Trophoblast cell (in vitro differentiated cells and primary cell): Measurements from ENCODE around the gene JMJD1C.

Experiments
- DNase-seq, 2 donors: peaks; one replicate each; pipeline ENCODE4 v3.0.0-alpha.2; 2016
- H2AFZ ChIP-seq: 2 replicates; pipeline ENCODE4 v1.6.1; 2013; ENCODE audit warnings: low read length, moderate library complexity, mild to moderate bottlenecking; ENCODE audit not compliant: insufficient read depth, poor library complexity
- H2AK5ac ChIP-seq: 2 replicates; pipeline ENCODE4 v1.6.1; 2013; ENCODE audit warnings: mild to moderate bottlenecking, low read length
- H2BK120ac ChIP-seq: 2 replicates; pipeline ENCODE4 v1.6.1; 2013; ENCODE audit warnings: low read length, mild to moderate bottlenecking, moderate library complexity; ENCODE audit not compliant: insufficient read depth, poor library complexity
- H2BK12ac ChIP-seq: 2 replicates; pipeline ENCODE4 v1.6.1; 2013; ENCODE audit warnings: mild to moderate bottlenecking, low read length, moderate library complexity
- H2BK5ac ChIP-seq: 2 replicates; pipeline ENCODE4 v1.6.1; 2013; ENCODE audit warnings: low read length, low read depth, moderate library complexity, mild to moderate bottlenecking; ENCODE audit not compliant: poor library complexity
- H3K14ac ChIP-seq: 2 replicates; pipeline ENCODE4 v1.6.1; 2013; ENCODE audit warnings: mild to moderate bottlenecking, low read length
- H3K18ac ChIP-seq: 2 replicates; pipeline ENCODE4 v1.6.1; 2013; ENCODE audit warnings: mild to moderate bottlenecking, low read length
- H3K23ac ChIP-seq: 2 replicates; pipeline ENCODE4 v1.6.1; 2013; ENCODE audit warnings: low read length
- H3K27ac ChIP-seq: 2 replicates; pipeline ENCODE4 v1.5.1; 2013; ENCODE audit warnings: low read depth, mild to moderate bottlenecking, inconsistent platforms, low read length, moderate library complexity
- H3K27me3 ChIP-seq: 2 replicates; pipeline ENCODE4 v1.6.1; 2013; ENCODE audit warnings: inconsistent platforms, mild to moderate bottlenecking, low read length, moderate library complexity; ENCODE audit not compliant: insufficient read depth
- H3K36me3 ChIP-seq, 2 experiments: 1 replicate in 1 of 2; 2 replicates in 1 of 2; pipeline ENCODE4 v1.6.1; 2013; ENCODE audit warnings: low read length in 2 of 2, mild to moderate bottlenecking in 2 of 2, moderate library complexity in 1 of 2; ENCODE audit not compliant: insufficient read depth in 2 of 2, control insufficient read depth in 1 of 2
- H3K4ac ChIP-seq: 2 replicates; pipeline ENCODE4 v1.6.1; 2013; ENCODE audit warnings: low read depth, mild to moderate bottlenecking, low read length, moderate library complexity
- H3K4me1 ChIP-seq, 2 experiments: 1 replicate in 1 of 2; 2 replicates in 1 of 2; pipeline ENCODE4 v1.6.1; 2013; ENCODE audit warnings: low read length in 2 of 2, mild to moderate bottlenecking in 2 of 2, moderate library complexity in 1 of 2; ENCODE audit not compliant: insufficient read depth in 2 of 2, control insufficient read depth in 1 of 2
- H3K4me2 ChIP-seq: 2 replicates; pipeline ENCODE4 v1.6.1; 2013; ENCODE audit warnings: inconsistent platforms, mild to moderate bottlenecking, low read length, moderate library complexity
- H3K4me3 ChIP-seq: 2 replicates; pipeline ENCODE4 v1.5.1; 2013; ENCODE audit warnings: mild to moderate bottlenecking, low read depth, low read length, inconsistent platforms
- H3K79me1 ChIP-seq: one replicate; pipeline ENCODE4 v1.6.1; 2013; ENCODE audit warnings: low read length
- H3K79me2 ChIP-seq: 2 replicates; pipeline ENCODE4 v1.6.1; 2013; ENCODE audit warnings: low read length, mild to moderate bottlenecking; ENCODE audit not compliant: control insufficient read depth, insufficient read depth, poor library complexity
- H3K9ac ChIP-seq: 2 replicates; pipeline ENCODE4 v1.6.1; 2013; ENCODE audit warnings: mild to moderate bottlenecking, low read length
- H3K9me3 ChIP-seq: 2 replicates; pipeline ENCODE4 v1.6.1; 2013; ENCODE audit warnings: low read depth, mild to moderate bottlenecking, control low read depth, inconsistent platforms, low read length; ENCODE audit not compliant: insufficient read depth
- H4K12ac ChIP-seq: 2 replicates; pipeline ENCODE4 v1.6.1; 2013; ENCODE audit warnings: low read depth, mild to moderate bottlenecking, low read length, moderate library complexity
- H4K8ac ChIP-seq: 2 replicates; pipeline ENCODE4 v1.6.1; 2013; ENCODE audit warnings: low read depth, mild to moderate bottlenecking, low read length, moderate library complexity
- H4K91ac ChIP-seq: one replicate; pipeline ENCODE4 v1.6.1; 2013; ENCODE audit warnings: low read depth, mild to moderate bottlenecking, low read length, moderate library complexity
- WGBS: extraction: QIAGEN DNeasy Blood & Tissue Kit; methylation state at CpG from one replicate; pipeline ENCODE4 v1.1.7; 2013; ENCODE audit warnings: missing lambda C conversion rate; ENCODE audit not compliant: insufficient read length, insufficient coverage; ENCODE audit errors: extremely low coverage; 5-methylcytosine and 5-hydroxymethylcytosine counted together

Gene JMJD1C

GRCh38 chr10:63373176-63373575 lies 92.6 kb downstream of the JMJD1C start:
- H3K79me1 ChIP-seq: no peaks in the 10 kb centered on the region
- no peak overlapping the region for H2BK12ac ChIP-seq

GRCh38 chr10:63369711-63370110 lies 96.1 kb downstream of the JMJD1C start:
- no peak overlapping the region for H2BK120ac ChIP-seq

More at GRCh38 chr10:63373176-63373575, 92.6 kb downstream of the JMJD1C start:
- no peak overlapping the region for H3K14ac ChIP-seq
- no peak overlapping the region for H3K4ac ChIP-seq
- no peaks in the 10 kb centered on the region for H3K9me3 ChIP-seq
- H3K18ac ChIP-seq: no peak overlapping the region
- H4K91ac ChIP-seq: no peak overlapping the region
- no peak overlapping the region for H3K4me2 ChIP-seq
- H3K27ac ChIP-seq: no peak overlapping the region
- H3K23ac ChIP-seq: no peak overlapping the region
- H4K8ac ChIP-seq: no peak overlapping the region
- no peaks in the 10 kb centered on the region for H3K79me2 ChIP-seq
- no peak overlapping the region for H4K12ac ChIP-seq
- no peaks in the 10 kb centered on the region for H3K36me3 ChIP-seq
- no peaks in the 10 kb centered on the region for H3K27me3 ChIP-seq
- H2BK120ac ChIP-seq: no peak overlapping the region
- no peaks in the 10 kb centered on the region for H3K4me1 ChIP-seq
- WGBS: no CpG with 5 or more reads among the region's 3 CpGs
- H3K9ac ChIP-seq: no peak overlapping the region
- DNase-seq: no peak
- no peak overlapping the region for H2BK5ac ChIP-seq
- H3K4me3 ChIP-seq: no peak overlapping the region
- H2AK5ac ChIP-seq: no peak overlapping the region
- no peak overlapping the region for H2AFZ ChIP-seq

GRCh38 chr10:63368365-63368764 lies 97.4 kb downstream of the JMJD1C start:
- Histone ChIP-seq H3K79me1 (no peaks in the 10 kb centered on the region), H3K27ac (no peak overlapping the region), H4K91ac (no peak overlapping the region), H3K79me2 (no peaks in the 10 kb centered on the region), H3K36me3 (no peaks in the 10 kb centered on the region), H3K4me1 (no peaks in the 10 kb centered on the region), H2BK12ac (no peak overlapping the region), H3K4me2 (no peak overlapping the region), H4K12ac (no peak overlapping the region), H3K4me3 (no peak overlapping the region), H3K23ac (no peak overlapping the region), H2AFZ (no peak overlapping the region), H4K8ac (no peak overlapping the region), H2BK120ac (no peak overlapping the region), H3K18ac (no peak overlapping the region), H3K9ac (no peak overlapping the region), H3K4ac (no peak overlapping the region), H3K9me3 (no peaks in the 10 kb centered on the region), H3K14ac (no peak overlapping the region), H2BK5ac (no peak overlapping the region), H3K27me3 (no peaks in the 10 kb centered on the region), H2AK5ac (no peak overlapping the region)
- WGBS: no CpG with 5 or more reads among the region's 4 CpGs
- no peak for DNase-seq

More at GRCh38 chr10:63369711-63370110, 96.1 kb downstream of the JMJD1C start:
- Histone ChIP-seq H3K79me2 (no peaks in the 10 kb centered on the region), H2BK5ac (no peak overlapping the region), H3K27ac (no peak overlapping the region), H3K36me3 (no peaks in the 10 kb centered on the region), H3K23ac (no peak overlapping the region), H3K4ac (no peak overlapping the region), H4K12ac (no peak overlapping the region), H2BK12ac (no peak overlapping the region), H3K9me3 (no peaks in the 10 kb centered on the region), H3K27me3 (no peaks in the 10 kb centered on the region), H3K79me1 (no peaks in the 10 kb centered on the region), H2AFZ (no peak overlapping the region), H3K4me2 (no peak overlapping the region), H4K91ac (no peak overlapping the region), H4K8ac (no peak overlapping the region), H3K9ac (no peak overlapping the region), H3K18ac (no peak overlapping the region), H2AK5ac (no peak overlapping the region), H3K14ac (no peak overlapping the region), H3K4me3 (no peak overlapping the region), H3K4me1 (no peaks in the 10 kb centered on the region)
- DNase-seq: no peak
- whole genome bisulfite sequencing: no CpG with 5 or more reads among the region's 2 CpGs

GRCh38 chr10:63366933-63367332 lies 98.8 kb downstream of the JMJD1C start:
- H3K14ac ChIP-seq: no peak overlapping the region
- H2BK5ac ChIP-seq: no peak overlapping the region
- no peak overlapping the region for H3K18ac ChIP-seq
- H3K9ac ChIP-seq: no peak overlapping the region
- H3K23ac ChIP-seq: no peak overlapping the region
- H4K12ac ChIP-seq: no peak overlapping the region
- no peak overlapping the region for H3K4ac ChIP-seq
- no peaks in the 10 kb centered on the region for H3K79me2 ChIP-seq
- no peak overlapping the region for H2AFZ ChIP-seq
- no peak overlapping the region for H3K4me3 ChIP-seq
- H3K4me2 ChIP-seq: no peak overlapping the region
- H2AK5ac ChIP-seq: no peak overlapping the region
- H3K9me3 ChIP-seq: no peaks in the 10 kb centered on the region
- no peak overlapping the region for H4K8ac ChIP-seq
- no peaks in the 10 kb centered on the region for H3K4me1 ChIP-seq
- no peak overlapping the region for H3K27ac ChIP-seq
- no peaks in the 10 kb centered on the region for H3K36me3 ChIP-seq
- H3K79me1 ChIP-seq: no peaks in the 10 kb centered on the region
- WGBS: no CpG with 5 or more reads among the region's 1 CpG
- H2BK120ac ChIP-seq: no peak overlapping the region
- H4K91ac ChIP-seq: no peak overlapping the region
- DNase-seq: no peak
- no peak overlapping the region for H2BK12ac ChIP-seq
- no peaks in the 10 kb centered on the region for H3K27me3 ChIP-seq
